ENCODE data around the gene TTBK1.

DNA sequence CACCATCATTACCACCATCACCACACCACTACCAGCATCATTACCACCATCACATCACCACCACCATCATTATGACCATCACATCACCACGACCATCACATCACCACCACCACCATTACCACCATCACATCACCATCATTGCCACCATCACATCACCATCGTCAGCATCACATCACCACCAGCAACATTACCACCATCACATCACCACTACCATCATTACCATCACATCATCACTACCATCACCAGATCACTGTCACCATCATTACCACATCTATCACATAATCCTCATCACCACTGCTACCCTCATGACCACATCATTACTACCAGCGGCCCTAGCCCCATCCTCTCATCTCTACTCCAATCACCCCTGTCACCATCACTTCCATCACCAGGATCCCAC lies 51.3 kb downstream of the TTBK1 start:
- TF ChIP-seq, protein P1, sequence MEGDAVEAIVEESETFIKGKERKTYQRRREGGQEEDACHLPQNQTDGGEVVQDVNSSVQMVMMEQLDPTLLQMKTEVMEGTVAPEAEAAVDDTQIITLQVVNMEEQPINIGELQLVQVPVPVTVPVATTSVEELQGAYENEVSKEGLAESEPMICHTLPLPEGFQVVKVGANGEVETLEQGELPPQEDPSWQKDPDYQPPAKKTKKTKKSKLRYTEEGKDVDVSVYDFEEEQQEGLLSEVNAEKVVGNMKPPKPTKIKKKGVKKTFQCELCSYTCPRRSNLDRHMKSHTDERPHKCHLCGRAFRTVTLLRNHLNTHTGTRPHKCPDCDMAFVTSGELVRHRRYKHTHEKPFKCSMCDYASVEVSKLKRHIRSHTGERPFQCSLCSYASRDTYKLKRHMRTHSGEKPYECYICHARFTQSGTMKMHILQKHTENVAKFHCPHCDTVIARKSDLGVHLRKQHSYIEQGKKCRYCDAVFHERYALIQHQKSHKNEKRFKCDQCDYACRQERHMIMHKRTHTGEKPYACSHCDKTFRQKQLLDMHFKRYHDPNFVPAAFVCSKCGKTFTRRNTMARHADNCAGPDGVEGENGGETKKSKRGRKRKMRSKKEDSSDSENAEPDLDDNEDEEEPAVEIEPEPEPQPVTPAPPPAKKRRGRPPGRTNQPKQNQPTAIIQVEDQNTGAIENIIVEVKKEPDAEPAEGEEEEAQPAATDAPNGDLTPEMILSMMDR (IDR thresholded peaks at IDR 0.05): no peak
- TF ChIP-seq EZH2 (IDR thresholded peaks at IDR 0.05) (no peak), EZH2phosphoT487 (IDR thresholded peaks at IDR 0.05) (no peak)

Measured in neural progenitor cell (in vitro differentiated cells).